Panc1 (cell line): ENCODE measurements around the gene TAOK1. TPM values are rescaled to one million over a fixed set of nuclear protein-coding genes. Genes with fewer than 3 reads are reported as not detected.

Experiments
- ATAC-seq: fragments of 200-7000 bp; cut with Tn5 transposase; 2 replicates; pipeline ENCODE4 v1.9.1; 2020; ENCODE audit warnings: mild to moderate bottlenecking, moderate library complexity
- BruUV-seq: library from RNA; stranded (reverse); fragments of 400-500 nt; replicated peaks from 2 replicates; lab custom pipeline; 2021; lab: Mats Ljungman, UMichigan
- CTCF ChIA-PET: fragments of 300-600 bp; sonication (Branson Sonifier 250); formaldehyde crosslinking; loops from one replicate; lab custom pipeline; 2022; ENCODE audit warnings: antibody characterized with exemption; lab: Charles Lee
- POLR2A ChIA-PET: fragments of 300-600 bp; sonication (Branson Sonifier 250); formaldehyde crosslinking; loops from one replicate; lab custom pipeline; 2022; ENCODE audit warnings: antibody characterized with exemption; lab: Charles Lee
- DNase-seq: peaks from one replicate; pipeline ENCODE4 v3.0.0-alpha.2; 2010; ENCODE audit warnings: low read depth, low spot score
- H3K27ac ChIP-seq: 2 replicates; pipeline ENCODE4 v1.5.1; 2011; ENCODE audit warnings: mild to moderate bottlenecking, low read length, inconsistent platforms
- H3K27me3 ChIP-seq: fragments of 200-500 bp; sonication (Bioruptor generic); 2 replicates; pipeline ENCODE4 v1.6.0; 2014; ENCODE audit warnings: low read length, inconsistent platforms; ENCODE audit not compliant: control insufficient read depth, insufficient read depth
- H3K36me3 ChIP-seq: fragments of 200-500 bp; sonication (Bioruptor generic); 2 replicates; pipeline ENCODE4 v1.5.1; 2014; ENCODE audit warnings: inconsistent platforms, mild to moderate bottlenecking, low read length, moderate library complexity; ENCODE audit not compliant: control insufficient read depth, insufficient read depth
- H3K4me1 ChIP-seq: 2 replicates; pipeline ENCODE4 v1.5.1; 2011; ENCODE audit warnings: inconsistent platforms, mild to moderate bottlenecking, low read length, moderate library complexity; ENCODE audit not compliant: control insufficient read depth, insufficient read depth
- H3K4me3 ChIP-seq, 2 experiments: 2 replicates each; pipeline ENCODE4 v1.5.1; 2011 to 2012; ENCODE audit warnings: low read depth in 2 of 2, low read length in 2 of 2, mild to moderate bottlenecking in 2 of 2, inconsistent platforms in 1 of 2, moderate library complexity in 1 of 2
- H3K9me3 ChIP-seq: fragments of 200-500 bp; sonication (Bioruptor generic); 2 replicates; pipeline ENCODE4 v1.5.1; 2014; ENCODE audit warnings: low read depth, mild to moderate bottlenecking, inconsistent platforms, low read length, moderate library complexity; ENCODE audit not compliant: control insufficient read depth, insufficient read depth
- POLR2AphosphoS5 ChIP-seq: IDR thresholded peaks from 2 replicates; pipeline ENCODE4 v1.6.1; 2012; ENCODE audit warnings: mild to moderate bottlenecking, low read depth, low read length, moderate library complexity
- SIN3A ChIP-seq: IDR thresholded peaks from 2 replicates; pipeline ENCODE4 v1.6.1; 2012; ENCODE audit warnings: low read depth, mild to moderate bottlenecking, low read length, moderate library complexity, borderline replicate concordance; ENCODE audit not compliant: insufficient read depth
- TCF7L2 ChIP-seq: IDR thresholded peaks from 2 replicates; pipeline ENCODE4 v1.6.1; 2011; ENCODE audit warnings: mild to moderate bottlenecking, low read depth, low read length, inconsistent platforms
- in situ Hi-C: cut with HindIII; loops from 2 replicates; pipeline ENCODE4 v1.10.0; 2016; ENCODE audit warnings: low sequenced_read_pairs, low pct_unique_long_range_greater_than_20kb
- intact Hi-C: fragments of 100-400 bp; cut with micrococcal nuclease; formaldehyde crosslinking; loops from one replicate; pipeline ENCODE4 v1.10.0; 2022; ENCODE audit not compliant: unreplicated experiment
- total RNA-seq: library from RNA; stranded (reverse); gene quantifications from one replicate; pipeline ENCODE4 v1.2.1, GENCODE V29; 2021; ENCODE audit not compliant: unreplicated experiment
- TF ChIP-seq, protein P1 (sequence below), 2 experiments: IDR thresholded peaks; 2 replicates each; pipeline ENCODE4 v1.6.1; 2011 to 2012; ENCODE audit warnings: low read depth in 2 of 2, control low read depth in 1 of 2, low read length in 1 of 2, mild to moderate bottlenecking in 1 of 2, moderate library complexity in 1 of 2; ENCODE audit not compliant: insufficient read depth in 1 of 2
- TF ChIP-seq, protein P2 (sequence below): fragments of 450-650 bp; IDR thresholded peaks from 2 replicates; pipeline ENCODE4 v1.5.1; 2017; ENCODE audit warnings: mild to moderate bottlenecking

Gene TAOK1
- total RNA-seq, 1 experiment from 2014 or later, result 111 TPM

DNA sequence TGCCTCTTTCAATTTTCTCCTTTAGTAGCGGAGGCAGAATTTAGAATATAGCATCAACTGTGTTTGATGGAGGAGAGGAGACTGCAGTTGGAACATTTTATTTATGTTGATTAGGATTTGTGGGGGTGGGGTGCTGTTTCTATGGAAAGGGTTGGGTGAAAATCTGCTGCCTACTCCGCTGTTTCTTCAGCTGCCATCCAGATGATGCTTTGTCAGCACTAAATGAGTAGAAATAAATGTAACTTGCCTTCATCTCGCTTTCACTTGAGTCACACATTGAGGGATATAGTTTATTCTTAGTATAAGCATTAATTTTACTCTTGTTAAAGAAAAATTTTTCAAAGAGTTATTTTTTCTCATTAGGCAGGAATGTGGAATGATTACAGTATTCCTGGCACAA, 134.5 kb downstream of the TAOK1 start:
- no TSS peak for BruUV-seq
- in situ Hi-C loops, result no loop called here
- TF ChIP-seq TCF7L2 (no peak), SIN3A (no peak), POLR2AphosphoS5 (no peak)
- TF ChIP-seq, protein P1, sequence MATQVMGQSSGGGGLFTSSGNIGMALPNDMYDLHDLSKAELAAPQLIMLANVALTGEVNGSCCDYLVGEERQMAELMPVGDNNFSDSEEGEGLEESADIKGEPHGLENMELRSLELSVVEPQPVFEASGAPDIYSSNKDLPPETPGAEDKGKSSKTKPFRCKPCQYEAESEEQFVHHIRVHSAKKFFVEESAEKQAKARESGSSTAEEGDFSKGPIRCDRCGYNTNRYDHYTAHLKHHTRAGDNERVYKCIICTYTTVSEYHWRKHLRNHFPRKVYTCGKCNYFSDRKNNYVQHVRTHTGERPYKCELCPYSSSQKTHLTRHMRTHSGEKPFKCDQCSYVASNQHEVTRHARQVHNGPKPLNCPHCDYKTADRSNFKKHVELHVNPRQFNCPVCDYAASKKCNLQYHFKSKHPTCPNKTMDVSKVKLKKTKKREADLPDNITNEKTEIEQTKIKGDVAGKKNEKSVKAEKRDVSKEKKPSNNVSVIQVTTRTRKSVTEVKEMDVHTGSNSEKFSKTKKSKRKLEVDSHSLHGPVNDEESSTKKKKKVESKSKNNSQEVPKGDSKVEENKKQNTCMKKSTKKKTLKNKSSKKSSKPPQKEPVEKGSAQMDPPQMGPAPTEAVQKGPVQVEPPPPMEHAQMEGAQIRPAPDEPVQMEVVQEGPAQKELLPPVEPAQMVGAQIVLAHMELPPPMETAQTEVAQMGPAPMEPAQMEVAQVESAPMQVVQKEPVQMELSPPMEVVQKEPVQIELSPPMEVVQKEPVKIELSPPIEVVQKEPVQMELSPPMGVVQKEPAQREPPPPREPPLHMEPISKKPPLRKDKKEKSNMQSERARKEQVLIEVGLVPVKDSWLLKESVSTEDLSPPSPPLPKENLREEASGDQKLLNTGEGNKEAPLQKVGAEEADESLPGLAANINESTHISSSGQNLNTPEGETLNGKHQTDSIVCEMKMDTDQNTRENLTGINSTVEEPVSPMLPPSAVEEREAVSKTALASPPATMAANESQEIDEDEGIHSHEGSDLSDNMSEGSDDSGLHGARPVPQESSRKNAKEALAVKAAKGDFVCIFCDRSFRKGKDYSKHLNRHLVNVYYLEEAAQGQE (IDR thresholded peaks at IDR 0.05; ENCODE audit: insufficient read depth in 1 of 2, low read depth in 2 of 2, low read length in 1 of 2), result no peak
- TF ChIP-seq, protein P2, sequence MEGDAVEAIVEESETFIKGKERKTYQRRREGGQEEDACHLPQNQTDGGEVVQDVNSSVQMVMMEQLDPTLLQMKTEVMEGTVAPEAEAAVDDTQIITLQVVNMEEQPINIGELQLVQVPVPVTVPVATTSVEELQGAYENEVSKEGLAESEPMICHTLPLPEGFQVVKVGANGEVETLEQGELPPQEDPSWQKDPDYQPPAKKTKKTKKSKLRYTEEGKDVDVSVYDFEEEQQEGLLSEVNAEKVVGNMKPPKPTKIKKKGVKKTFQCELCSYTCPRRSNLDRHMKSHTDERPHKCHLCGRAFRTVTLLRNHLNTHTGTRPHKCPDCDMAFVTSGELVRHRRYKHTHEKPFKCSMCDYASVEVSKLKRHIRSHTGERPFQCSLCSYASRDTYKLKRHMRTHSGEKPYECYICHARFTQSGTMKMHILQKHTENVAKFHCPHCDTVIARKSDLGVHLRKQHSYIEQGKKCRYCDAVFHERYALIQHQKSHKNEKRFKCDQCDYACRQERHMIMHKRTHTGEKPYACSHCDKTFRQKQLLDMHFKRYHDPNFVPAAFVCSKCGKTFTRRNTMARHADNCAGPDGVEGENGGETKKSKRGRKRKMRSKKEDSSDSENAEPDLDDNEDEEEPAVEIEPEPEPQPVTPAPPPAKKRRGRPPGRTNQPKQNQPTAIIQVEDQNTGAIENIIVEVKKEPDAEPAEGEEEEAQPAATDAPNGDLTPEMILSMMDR, result no peak
- Histone ChIP-seq H3K9me3 (no peaks in the 10 kb centered on the region), H3K27ac (no peak overlapping the region), H3K36me3 (peaks cover 18% of the 10 kb centered on the region; the same call in 1 of the 2 replicates), H3K4me3 (no peak overlapping the region), H3K27me3 (no peaks in the 10 kb centered on the region), H3K4me1 (no peaks in the 10 kb centered on the region)
- no peak for ATAC-seq
- intact Hi-C loops, result no loop called here
- POLR2A ChIA-PET, result no interaction called here
- CTCF ChIA-PET, result interaction anchor here (0.6 kb wide), 1 partner anchor 155 kb away, joined by 4 read pairs; no protein-coding TSS in a partner anchor
- DNase-seq, result no peak

DNA sequence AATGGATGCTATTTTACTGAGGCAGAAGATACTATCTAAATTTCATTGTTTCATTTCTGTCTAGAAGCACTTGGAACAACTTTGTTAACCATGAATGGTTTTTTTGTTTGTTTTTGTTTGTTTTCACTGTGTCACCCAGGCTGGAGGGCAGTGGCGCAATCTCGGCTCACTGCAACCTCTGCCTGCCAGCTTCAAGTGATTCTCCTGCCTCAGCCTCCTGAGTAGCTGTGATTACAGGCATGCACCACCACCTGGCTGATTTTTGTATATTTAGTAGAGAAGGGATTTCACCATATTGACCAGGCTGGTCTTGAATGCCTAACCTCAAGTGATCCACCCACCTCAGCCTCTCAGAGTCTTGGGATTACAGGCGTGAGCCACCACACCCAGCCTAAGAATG, 136.2 kb downstream of the TAOK1 start:
- ATAC-seq, result peak; percentile 55; the same call in 1 of the 2 replicates
- POLR2A ChIA-PET, result no interaction called here

More for the DNA sequence above, 136.2 kb downstream of the TAOK1 start:
- no peak for DNase-seq
- H3K4me3 ChIP-seq, result no peak overlapping the region
- TF ChIP-seq TCF7L2 (no peak), SIN3A (no peak), POLR2AphosphoS5 (no peak)
- TF ChIP-seq, protein P1 (IDR thresholded peaks at IDR 0.05; ENCODE audit: insufficient read depth in 1 of 2, low read depth in 2 of 2, low read length in 1 of 2), result no peak
- TF ChIP-seq, protein P2, result no peak
- no peak overlapping the region for H3K27ac ChIP-seq
- no peaks in the 10 kb centered on the region for H3K9me3 ChIP-seq
- intact Hi-C loops, result no loop called here
- in situ Hi-C loops, result no loop called here
- CTCF ChIA-PET, result no interaction called here
- no peaks in the 10 kb centered on the region for H3K27me3 ChIP-seq
- H3K4me1 ChIP-seq, result no peaks in the 10 kb centered on the region
- no TSS peak for BruUV-seq
- peaks cover 12% of the 10 kb centered on the region; the same call in 1 of the 2 replicates for H3K36me3 ChIP-seq
